GM19328 (cell line): ENCODE measurements around the gene RGS7.
"Not testable (repeated sequence)": the region's sequence is repeated elsewhere in the genome, so short reads cannot be mapped to it uniquely, and the experiment has no call there.

Experiments used
- ATAC-seq: cut with Tn5 transposase; IDR thresholded peaks from one replicate; pipeline ENCODE4 v1.9.1; 2021; ENCODE audit warnings: mild to moderate bottlenecking, moderate library complexity; ENCODE audit not compliant: unreplicated experiment

Gene RGS7

DNA sequence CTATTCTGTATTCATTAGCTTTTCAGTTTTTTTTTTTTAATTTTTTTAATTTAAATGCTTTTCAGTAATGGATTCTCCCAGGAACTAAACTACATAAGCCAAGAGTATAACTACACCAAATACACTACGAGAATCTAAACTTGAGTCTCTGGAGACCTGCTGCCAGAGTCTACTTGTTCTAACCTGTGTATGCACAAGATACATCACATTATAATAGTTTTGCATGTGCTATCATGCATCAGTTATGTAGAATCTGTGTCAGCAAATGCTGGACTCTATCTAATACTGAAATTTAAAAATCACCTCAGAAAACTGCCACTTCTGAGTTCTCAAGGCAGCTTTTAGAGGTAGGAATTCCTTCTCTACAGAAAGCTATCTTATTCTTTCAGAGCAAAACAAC is 598.7 kb downstream of the RGS7 start:
- no peak for ATAC-seq

GRCh38 chr1:240747907-240748306 is 609.1 kb downstream of the RGS7 start:
- ATAC-seq: no peak

DNA sequence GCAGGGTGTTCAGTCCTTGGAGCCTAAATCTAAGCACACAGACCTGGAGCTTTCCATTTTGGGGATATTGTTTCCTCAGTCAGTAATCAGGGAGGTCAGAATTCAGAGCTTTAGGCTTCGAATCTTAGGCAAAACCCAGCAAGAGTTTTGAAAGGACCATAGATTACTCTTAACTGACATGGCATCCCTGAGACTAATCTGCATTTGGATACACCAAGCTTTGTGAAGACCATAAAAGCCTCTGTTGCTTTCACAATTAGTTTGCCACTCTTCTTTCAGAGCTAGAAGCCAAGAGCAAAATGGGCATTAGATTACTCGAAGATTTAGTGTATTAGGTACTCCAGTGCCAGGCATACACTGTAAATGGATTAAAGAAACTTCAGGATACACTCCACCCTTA is 613.3 kb downstream of the RGS7 start:
- ATAC-seq: no peak

- ATAC-seq: no peak
Measured at GRCh38 chr1:240739754-240740153, 617.3 kb downstream of the RGS7 start.

GRCh38 chr1:240739139-240739538 is 617.9 kb downstream of the RGS7 start:
- no peak for ATAC-seq

- no peak for ATAC-seq
Measured at GRCh38 chr1:240737766-240738265, 619.2 kb downstream of the RGS7 start.

DNA sequence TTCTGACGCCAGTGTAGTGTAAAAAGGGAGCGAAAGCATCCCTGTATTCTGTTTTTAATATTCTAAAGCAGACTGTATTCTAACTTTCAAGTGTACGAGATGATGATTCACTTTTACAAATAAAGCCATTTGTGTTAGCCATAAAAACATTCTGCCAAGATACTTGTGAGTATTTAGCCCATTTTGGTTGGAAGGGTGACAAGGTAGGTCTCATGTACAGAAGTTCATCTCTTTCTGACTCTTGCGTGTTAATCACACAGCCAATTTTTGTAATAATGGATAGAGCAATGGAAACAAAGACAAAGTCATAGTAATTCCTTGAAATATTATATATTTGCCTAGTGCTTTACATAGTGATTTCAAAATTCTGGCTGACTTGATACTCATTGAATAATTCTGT is 619.7 kb downstream of the RGS7 start:
- ATAC-seq: no peak

DNA sequence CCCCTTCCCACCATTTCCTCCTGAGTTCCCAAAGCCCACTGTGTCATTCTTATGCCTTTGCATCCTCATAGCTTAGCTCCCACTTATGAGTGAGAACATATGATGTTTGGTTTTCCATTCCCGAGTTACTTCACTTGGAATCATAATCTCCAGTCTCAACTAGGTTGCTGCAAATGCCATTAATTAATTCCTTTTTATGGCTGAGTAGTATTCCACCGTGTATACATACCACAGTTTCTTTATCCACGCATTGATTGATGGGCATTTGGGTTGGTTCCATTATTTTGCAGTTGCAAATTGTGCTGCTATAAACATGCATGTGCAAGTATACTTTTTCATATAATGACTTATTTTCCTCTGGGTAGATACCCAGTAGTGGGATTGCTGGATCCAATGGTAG is 622.3 kb downstream of the RGS7 start:
- ATAC-seq: not testable (repeated sequence)

DNA sequence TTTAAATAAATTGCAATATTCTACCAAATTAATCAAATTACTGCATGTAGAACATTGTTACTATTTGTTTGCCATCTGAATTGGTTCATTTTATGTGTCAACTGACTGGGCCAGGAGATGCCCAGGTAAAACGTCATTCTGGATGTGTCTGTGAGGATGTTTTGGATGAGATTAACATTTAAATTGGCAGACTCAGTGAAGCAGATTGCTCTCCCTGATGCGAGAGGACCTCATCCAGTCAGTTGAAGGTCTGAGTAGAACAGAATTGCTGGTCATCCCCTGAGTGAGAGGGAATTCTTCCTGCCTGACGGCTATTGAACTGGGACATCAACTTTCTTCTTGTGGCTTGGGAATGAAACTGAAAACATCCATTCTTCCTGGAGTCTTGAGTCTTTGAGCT is 623.0 kb downstream of the RGS7 start:
- ATAC-seq: no peak

DNA sequence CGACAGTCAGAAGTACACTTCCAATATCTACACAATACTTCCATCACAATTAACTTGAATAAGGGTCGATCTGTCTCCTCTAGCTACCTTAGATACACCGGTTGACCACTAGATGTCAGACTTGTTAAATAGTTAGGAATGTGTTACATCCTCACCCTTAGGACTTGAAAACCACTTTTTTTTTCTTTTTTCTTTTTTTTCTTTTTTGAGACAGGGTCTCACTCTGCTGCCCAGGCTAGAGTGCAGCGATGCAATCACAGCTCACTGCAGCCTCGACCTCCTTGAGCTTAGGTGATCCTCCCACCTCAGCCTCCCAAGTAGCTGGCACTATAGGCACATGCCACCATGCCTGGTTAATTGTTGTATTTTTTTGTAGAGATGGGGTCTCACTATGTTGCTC is 624.6 kb downstream of the RGS7 start:
- peak; percentile 75 for ATAC-seq
